Vagina (tissue), 2 donors: Measurements from ENCODE around the gene ACADL. TPM values are rescaled to one million over a fixed set of nuclear protein-coding genes. Genes with fewer than 3 reads are reported as not detected.

Experiments used
- DNase-seq, 2 donors: peaks; one replicate each; pipeline ENCODE4 v3.0.0-alpha.2; 2017; ENCODE audit errors: extremely low spot score in 2 of 2
- H3K27ac ChIP-seq: fragments of 200-600 bp; sonication (generic); one replicate; pipeline ENCODE4 v1.5.1; 2019
- H3K27me3 ChIP-seq: fragments of 200-600 bp; sonication (generic); one replicate; pipeline ENCODE4 v1.5.1; 2019
- H3K36me3 ChIP-seq, 2 donors: fragments of 200-600 bp; sonication (generic); one replicate each; pipeline ENCODE4 v1.5.1; 2017 to 2019
- H3K4me1 ChIP-seq: fragments of 200-600 bp; sonication (generic); one replicate; pipeline ENCODE4 v1.5.1; 2019
- H3K4me3 ChIP-seq, 2 donors: fragments of 200-600 bp; sonication (generic); 1 replicate in 1 of 2; 2 replicates in 1 of 2; pipeline ENCODE4 v1.5.1; 2016 to 2019
- H3K9me3 ChIP-seq: fragments of 200-600 bp; sonication (generic); one replicate; pipeline ENCODE4 v1.5.1; 2019
- CTCF ChIP-seq, 3 experiments: fragments of 450-650 bp in 2 of 3; fragments of 200-600 bp in 1 of 3; sonication (generic) in 1 of 3; IDR thresholded peaks; one replicate each; pipeline ENCODE4 v1.5.1; 2017 to 2019; ENCODE audit warnings: antibody characterized with exemption in 3 of 3, mild to moderate bottlenecking in 2 of 3, moderate library complexity in 2 of 3
- POLR2A ChIP-seq, 2 donors: fragments of 450-650 bp; IDR thresholded peaks; one replicate each; pipeline ENCODE4 v1.6.1; 2017; ENCODE audit warnings: antibody characterized with exemption in 2 of 2, mild to moderate bottlenecking in 2 of 2, moderate library complexity in 2 of 2
- POLR2AphosphoS5 ChIP-seq, 2 donors: sonication (generic); formaldehyde crosslinking; IDR thresholded peaks; one replicate each; pipeline ENCODE4 v1.9.0; 2017; ENCODE audit warnings: antibody characterized with exemption in 2 of 2, mild to moderate bottlenecking in 2 of 2, low read depth in 1 of 2; ENCODE audit not compliant: insufficient read depth in 1 of 2
- intact Hi-C: fragments of 100-400 bp; cut with DNase I; formaldehyde crosslinking; loops from one replicate; pipeline ENCODE4 v1.15.1; 2023
- total RNA-seq: library from RNA; depleted of rRNA; stranded (reverse); fragments of >200 nt; gene quantifications from one replicate; pipeline ENCODE4 v1.2.3, GENCODE V29; 2016

Gene ACADL
- total RNA-seq, 1 donor from 2014 or later = 10.6 TPM

- H3K27me3 ChIP-seq = no peaks in the 10 kb centered on the region
- intact Hi-C loops = loop anchor here (2.0 kb wide), 1 partner anchor 224 kb away; no protein-coding TSS in a partner anchor
- H3K4me3 ChIP-seq = no peak overlapping the region
- no peak overlapping the region for H3K27ac ChIP-seq
- H3K4me1 ChIP-seq = no peaks in the 10 kb centered on the region
- no peaks in the 10 kb centered on the region for H3K9me3 ChIP-seq
- TF ChIP-seq POLR2A (IDR thresholded peaks at IDR 0.05) = no peak
- TF ChIP-seq CTCF (IDR thresholded peaks at IDR 0.05) = no peak
- no peak for TF ChIP-seq POLR2AphosphoS5 (IDR thresholded peaks at IDR 0.05; ENCODE audit: insufficient read depth in 1 of 2, low read depth in 1 of 2)
- DNase-seq = no peak
- no peaks in the 10 kb centered on the region for H3K36me3 ChIP-seq
These were observed 26.9 kb downstream of the ACADL start for GRCh38 chr2:210198326-210198725.

DNA sequence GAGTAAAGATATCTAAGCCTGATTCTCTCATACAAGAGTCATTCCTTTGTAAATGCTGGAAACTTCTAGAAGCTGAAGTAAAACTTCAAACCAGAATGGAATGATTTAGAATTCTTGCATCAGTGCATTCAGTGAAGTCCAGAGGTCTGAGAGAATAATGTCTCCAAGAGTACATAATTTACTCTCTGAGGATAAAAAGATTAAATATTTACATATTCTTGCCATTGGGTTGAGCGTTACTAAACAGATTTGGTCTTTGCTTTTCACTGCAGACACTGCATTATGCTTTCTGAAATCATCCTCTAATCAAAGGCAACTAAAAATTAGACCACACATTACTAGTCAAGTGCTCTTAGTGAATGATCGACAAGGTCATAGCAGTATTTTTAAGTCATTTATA, 27.5 kb downstream of the ACADL start:
- TF ChIP-seq POLR2A (IDR thresholded peaks at IDR 0.05) (no peak), CTCF (IDR thresholded peaks at IDR 0.05) (no peak), POLR2AphosphoS5 (IDR thresholded peaks at IDR 0.05; ENCODE audit: insufficient read depth in 1 of 2, low read depth in 1 of 2) (no peak)
- Histone ChIP-seq H3K4me1 (no peaks in the 10 kb centered on the region), H3K27ac (no peak overlapping the region), H3K36me3 (no peaks in the 10 kb centered on the region), H3K9me3 (no peaks in the 10 kb centered on the region), H3K4me3 (no peak overlapping the region), H3K27me3 (no peaks in the 10 kb centered on the region)
- DNase-seq = no peak
- intact Hi-C loops = loop anchor here (2.0 kb wide), 1 partner anchor 223 kb away; no protein-coding TSS in a partner anchor

GRCh38 chr2:210195101-210195852, 30.0 kb downstream of the ACADL start:
- Histone ChIP-seq H3K4me3 (no peak overlapping the region), H3K9me3 (no peaks in the 10 kb centered on the region), H3K36me3 (no peaks in the 10 kb centered on the region), H3K4me1 (no peaks in the 10 kb centered on the region), H3K27ac (no peak overlapping the region), H3K27me3 (no peaks in the 10 kb centered on the region)
- intact Hi-C loops = no loop called here
- no peak for DNase-seq
- TF ChIP-seq POLR2AphosphoS5 (IDR thresholded peaks at IDR 0.05; ENCODE audit: insufficient read depth in 1 of 2, low read depth in 1 of 2) (no peak), POLR2A (IDR thresholded peaks at IDR 0.05) (no peak), CTCF (IDR thresholded peaks at IDR 0.05) (peak; percentile 55 to 66 (median 63))

DNA sequence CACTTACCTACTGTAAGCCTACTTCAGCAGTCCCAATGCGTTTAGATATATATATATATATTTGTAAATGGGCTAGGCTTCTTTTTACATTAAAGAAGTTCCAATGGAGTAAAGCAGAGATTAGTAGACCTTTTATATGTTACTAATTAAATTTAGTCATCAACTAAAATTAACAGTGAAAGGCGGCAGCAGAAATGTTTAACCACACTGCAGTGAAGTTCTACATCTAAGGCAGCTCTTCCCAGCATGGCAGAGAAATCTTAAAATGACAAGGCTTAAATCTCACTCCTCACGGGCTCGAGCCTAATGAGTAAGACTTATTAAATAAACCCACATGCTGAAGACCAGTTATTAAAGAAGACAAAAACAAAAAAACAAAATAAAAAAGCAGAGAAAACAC, 34.9 kb downstream of the ACADL start:
- no peaks in the 10 kb centered on the region for H3K9me3 ChIP-seq
- DNase-seq = no peak
- no peaks in the 10 kb centered on the region for H3K36me3 ChIP-seq
- intact Hi-C loops = no loop called here
- no peaks in the 10 kb centered on the region for H3K4me1 ChIP-seq
- TF ChIP-seq CTCF (IDR thresholded peaks at IDR 0.05) = no peak
- no peak for TF ChIP-seq POLR2A (IDR thresholded peaks at IDR 0.05)
- no peak for TF ChIP-seq POLR2AphosphoS5 (IDR thresholded peaks at IDR 0.05; ENCODE audit: insufficient read depth in 1 of 2, low read depth in 1 of 2)
- H3K27me3 ChIP-seq = no peaks in the 10 kb centered on the region
- H3K4me3 ChIP-seq = no peak overlapping the region
- no peak overlapping the region for H3K27ac ChIP-seq

GRCh38 chr2:210189452-210190138, 35.7 kb downstream of the ACADL start:
- Histone ChIP-seq H3K4me1 (no peaks in the 10 kb centered on the region), H3K9me3 (peaks cover 1% of the 10 kb centered on the region), H3K27ac (no peak overlapping the region), H3K4me3 (no peak overlapping the region), H3K27me3 (no peaks in the 10 kb centered on the region), H3K36me3 (no peaks in the 10 kb centered on the region)
- TF ChIP-seq POLR2AphosphoS5 (IDR thresholded peaks at IDR 0.05; ENCODE audit: insufficient read depth in 1 of 2, low read depth in 1 of 2) (no peak), POLR2A (IDR thresholded peaks at IDR 0.05) (no peak), CTCF (IDR thresholded peaks at IDR 0.05) (no peak)
- intact Hi-C loops = no loop called here
- DNase-seq = no peak
